Stimulated activated naive CD4-positive, alpha-beta T cell treated with Interleukin-2 at 50 U/mL for 16 hours (primary cell): ENCODE measurements around the gene C1orf210.

ENCODE experiments used
- DNase-seq: peaks from one replicate; lab custom pipeline; 2025; lab: John Stamatoyannopoulos, UW

Gene C1orf210

GRCh38 chr1:43285269-43285990, at the start of gene C1orf210:
Gene C1orf210 (minus strand): TSS chr1:43285581. CDS start chr1:43283270, 2,311 bp downstream.
- no peak for DNase-seq

GRCh38 chr1:43334453-43335205, 49.2 kb upstream of the C1orf210 start:
- no peak for DNase-seq

GRCh38 chr1:43331688-43332087, 46.3 kb upstream of the C1orf210 start:
- no peak for DNase-seq

- peak; percentile 56 for DNase-seq
These were observed 44.8 kb upstream of the C1orf210 start for GRCh38 chr1:43329995-43330751.

DNA sequence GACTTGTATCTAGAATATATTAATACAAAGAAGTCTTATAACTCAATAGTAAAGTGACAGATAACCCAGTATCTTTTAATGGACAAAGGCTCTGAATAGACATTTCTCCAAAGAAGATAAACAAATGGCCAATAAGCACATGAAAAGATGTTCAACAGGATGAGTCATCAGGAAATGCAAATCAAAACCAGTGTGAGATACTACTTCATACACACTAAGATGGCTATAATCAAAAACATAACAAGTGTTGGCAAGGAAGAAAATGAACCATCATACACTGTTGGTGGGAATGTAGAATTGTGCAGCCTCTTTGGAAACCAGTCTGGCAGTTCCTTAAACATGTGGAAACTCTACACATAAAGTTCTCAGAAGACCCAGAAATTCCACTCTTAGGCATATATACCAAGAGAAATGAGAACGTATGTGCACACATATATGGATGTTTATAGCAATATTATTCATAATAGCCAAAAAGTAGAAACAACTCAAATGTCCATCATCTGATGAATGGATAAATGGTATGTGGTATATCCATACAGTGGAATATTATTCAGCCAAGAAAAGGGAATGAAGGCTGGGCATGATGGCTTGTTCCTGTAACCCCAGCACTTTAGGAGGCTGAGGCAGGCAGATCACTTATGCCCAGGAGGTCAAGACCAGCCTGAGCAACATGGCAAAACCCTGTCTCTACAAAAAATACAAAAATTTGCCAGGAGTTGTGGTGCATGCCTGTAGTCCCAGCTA, 42.3 kb upstream of the C1orf210 start:
- DNase-seq = no peak

DNA sequence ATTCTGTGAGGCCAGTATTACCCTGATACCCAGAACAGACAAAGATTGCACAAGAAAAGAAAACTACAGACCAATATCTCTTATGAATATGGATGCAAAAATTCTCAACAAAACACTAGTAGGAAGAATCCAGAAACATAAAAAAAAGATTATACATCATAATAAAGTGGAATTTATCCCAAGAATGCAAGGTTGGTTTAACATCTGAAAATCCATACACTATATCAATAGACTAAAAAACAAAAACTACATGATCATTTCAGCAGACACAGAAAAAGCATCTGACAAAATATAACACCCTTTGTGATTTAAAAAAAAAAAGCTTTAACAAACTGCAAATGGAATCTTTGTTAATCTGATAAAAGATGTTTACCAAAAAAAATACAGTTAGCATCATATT, 40.0 kb upstream of the C1orf210 start:
- no peak for DNase-seq

GRCh38 chr1:43324810-43325209, 39.4 kb upstream of the C1orf210 start:
- no peak for DNase-seq

DNA sequence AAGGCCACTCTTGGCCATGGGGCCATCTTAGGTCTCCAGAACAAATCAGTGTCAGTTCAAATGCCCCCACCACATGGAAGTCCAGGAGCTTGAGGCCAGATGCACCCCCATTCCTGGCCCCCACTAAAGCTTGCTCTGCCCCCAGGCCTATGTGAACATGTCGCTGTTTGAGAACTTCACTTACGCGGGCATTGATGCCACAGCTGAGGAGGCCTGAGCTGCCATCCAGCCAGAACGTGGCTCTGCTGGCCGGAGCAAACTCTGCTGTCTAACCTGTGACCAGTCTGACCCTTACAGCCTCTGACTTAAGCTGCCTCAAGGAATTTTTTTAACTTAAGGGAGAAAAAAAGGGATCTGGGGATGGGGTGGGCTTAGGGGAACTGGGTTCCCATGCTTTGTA, 37.1 kb upstream of the C1orf210 start:
- no peak for DNase-seq

- DNase-seq = no peak
These were observed 36.0 kb upstream of the C1orf210 start for GRCh38 chr1:43321331-43321891.

DNA sequence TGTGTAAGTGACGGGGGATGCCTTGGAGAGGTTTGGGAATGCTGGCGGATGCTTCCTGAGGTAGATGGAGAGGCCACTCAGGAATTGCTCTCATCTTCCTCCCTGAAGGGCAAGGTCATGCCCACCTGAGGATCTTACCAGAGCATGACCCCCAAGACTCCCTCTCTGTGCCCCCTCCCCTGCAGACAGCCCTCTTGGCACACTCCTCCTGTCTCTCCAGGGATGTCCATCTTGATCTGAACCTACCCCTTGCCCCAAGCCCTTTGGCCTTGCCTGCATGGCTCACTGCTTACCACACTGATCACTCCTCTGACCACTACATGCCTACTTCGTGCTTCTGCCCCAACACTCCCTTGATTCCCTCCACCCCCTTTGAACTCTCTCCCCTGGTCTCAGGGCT, 34.4 kb upstream of the C1orf210 start:
- DNase-seq = no peak

DNA sequence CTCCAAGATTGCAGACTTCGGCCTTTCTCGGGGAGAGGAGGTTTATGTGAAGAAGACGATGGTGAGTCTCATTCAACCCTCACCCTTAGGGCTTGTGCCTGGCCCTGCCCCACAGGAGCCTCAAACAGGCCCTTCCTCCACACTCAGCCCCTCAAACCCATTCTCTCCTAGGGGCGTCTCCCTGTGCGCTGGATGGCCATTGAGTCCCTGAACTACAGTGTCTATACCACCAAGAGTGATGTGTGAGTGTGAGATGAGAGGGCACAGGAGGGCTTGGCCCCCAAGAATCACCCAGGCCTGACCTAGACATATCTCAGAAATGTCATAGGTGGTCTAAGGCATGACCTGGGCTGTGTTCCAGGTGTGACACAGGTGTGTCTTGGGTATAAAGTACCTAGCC, 33.9 kb upstream of the C1orf210 start:
- no peak for DNase-seq

DNA sequence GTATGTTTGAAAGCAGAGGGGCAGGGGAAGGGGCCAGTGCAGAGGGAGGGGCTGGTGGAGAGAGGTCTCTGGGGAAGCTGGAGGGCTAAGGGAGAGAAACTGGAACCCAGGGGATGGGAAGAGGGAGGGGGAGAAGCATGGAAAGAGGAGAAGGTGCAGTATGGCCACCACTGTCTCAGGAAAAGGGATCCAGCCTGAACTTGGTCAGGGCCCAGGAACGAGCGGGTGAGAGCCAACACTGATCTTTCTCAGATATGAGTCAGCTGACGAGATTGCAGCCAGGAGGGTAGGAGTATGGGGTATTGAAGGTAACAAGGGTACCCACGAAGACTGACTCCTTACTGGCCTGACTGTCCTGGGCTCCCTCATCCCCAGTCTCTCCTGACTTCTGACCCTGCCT, 33.5 kb upstream of the C1orf210 start:
- no peak for DNase-seq

DNA sequence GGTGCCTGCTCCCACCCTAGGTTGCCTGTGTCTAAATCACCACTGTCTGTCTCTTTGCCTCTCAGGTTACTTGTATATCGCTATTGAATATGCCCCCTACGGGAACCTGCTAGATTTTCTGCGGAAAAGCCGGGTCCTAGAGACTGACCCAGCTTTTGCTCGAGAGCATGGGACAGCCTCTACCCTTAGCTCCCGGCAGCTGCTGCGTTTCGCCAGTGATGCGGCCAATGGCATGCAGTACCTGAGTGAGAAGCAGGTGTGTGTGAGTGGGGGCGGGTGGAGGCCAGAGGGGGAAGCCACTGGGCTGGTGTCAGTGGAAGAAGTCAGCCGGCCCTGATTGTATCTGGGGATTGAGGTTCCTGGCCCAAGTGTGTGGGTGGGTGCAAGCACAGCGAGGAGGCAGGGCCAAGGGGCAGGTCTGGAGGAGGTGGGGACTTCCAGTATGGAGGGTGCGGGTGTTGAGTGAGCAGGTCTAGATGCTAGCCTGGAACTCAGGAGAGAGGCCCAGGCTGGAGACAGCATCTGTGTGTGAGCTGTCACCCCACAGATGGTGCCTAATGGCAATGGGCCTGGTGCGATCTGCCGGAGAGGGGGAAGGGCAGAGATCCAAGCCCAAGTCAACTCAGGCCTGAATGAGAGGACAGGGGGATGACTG, 32.6 kb upstream of the C1orf210 start:
- no peak for DNase-seq

- DNase-seq = no peak
These were observed 31.5 kb upstream of the C1orf210 start for GRCh38 chr1:43316738-43317520.

GRCh38 chr1:43315963-43316737, 30.8 kb upstream of the C1orf210 start:
- DNase-seq = no peak

DNA sequence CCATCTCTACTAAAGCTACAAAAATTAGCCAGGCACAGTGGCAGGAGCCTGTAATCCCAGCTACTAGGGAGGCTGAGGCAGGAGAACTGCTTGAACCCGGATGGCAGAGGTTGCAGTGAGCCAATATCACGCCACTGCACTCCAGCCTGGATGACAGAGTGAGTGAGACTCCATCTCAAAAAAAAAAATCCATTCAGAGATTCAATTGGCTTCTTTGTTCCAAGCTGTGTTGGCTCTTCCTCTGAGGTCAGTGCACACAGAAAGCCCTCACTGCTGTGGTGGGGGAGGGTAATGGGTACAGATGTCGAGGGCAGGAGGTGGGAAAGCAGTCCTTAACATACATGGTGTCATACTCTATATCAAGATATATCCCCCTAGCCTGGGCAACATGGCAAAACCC, 30.1 kb upstream of the C1orf210 start:
- no peak for DNase-seq

GRCh38 chr1:43314233-43314632, 28.9 kb upstream of the C1orf210 start:
- no peak for DNase-seq

- no peak for DNase-seq
These were observed 28.4 kb upstream of the C1orf210 start for GRCh38 chr1:43313771-43314170.

DNA sequence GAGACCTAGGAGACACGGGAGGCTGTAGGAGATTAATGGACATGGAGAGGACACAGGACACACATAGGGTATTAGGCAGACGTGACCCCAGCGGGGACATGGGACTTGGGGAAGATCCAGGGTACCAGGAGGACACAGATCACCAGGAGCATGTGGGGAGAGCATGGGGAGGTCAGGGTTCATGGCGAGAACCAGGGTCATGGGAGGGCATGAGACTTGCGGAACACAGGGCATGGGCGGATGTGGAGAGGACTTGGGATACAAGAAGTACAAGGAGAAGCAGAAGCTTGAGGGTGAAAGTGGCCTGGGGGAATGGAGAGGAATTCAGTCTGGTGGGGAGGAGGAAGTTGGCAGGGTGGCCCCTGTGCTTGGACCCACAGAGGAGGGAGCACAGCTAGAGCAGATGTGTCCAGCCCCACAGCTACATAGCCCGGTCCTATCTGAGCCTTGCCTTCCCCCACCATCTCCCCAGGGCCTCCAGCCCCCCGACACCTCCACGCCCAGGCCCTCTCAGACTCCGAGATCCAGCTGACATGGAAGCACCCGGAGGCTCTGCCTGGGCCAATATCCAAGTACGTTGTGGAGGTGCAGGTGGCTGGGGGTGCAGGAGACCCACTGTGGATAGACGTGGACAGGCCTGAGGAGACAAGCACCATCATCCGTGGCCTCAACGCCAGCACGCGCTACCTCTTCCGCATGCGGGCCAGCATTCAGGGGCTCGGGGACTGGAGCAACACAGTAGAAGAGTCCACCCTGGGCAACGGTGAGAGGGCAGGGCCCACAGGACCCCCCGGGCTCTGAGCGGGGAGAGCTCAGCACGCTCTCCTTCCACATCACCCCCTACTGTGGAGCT, 27.5 kb upstream of the C1orf210 start:
- DNase-seq = no peak
